ENCODE results near the gene KCNIP1. TPM values are rescaled to one million over a fixed set of nuclear protein-coding genes. Genes with fewer than 3 reads are reported as not detected.
"Not testable (repeated sequence)": the region's sequence is repeated elsewhere in the genome, so short reads cannot be mapped to it uniquely, and the experiment has no call there.

Gene KCNIP1
- total RNA-seq, 1 donor from 2014 or later = not detected

DNA sequence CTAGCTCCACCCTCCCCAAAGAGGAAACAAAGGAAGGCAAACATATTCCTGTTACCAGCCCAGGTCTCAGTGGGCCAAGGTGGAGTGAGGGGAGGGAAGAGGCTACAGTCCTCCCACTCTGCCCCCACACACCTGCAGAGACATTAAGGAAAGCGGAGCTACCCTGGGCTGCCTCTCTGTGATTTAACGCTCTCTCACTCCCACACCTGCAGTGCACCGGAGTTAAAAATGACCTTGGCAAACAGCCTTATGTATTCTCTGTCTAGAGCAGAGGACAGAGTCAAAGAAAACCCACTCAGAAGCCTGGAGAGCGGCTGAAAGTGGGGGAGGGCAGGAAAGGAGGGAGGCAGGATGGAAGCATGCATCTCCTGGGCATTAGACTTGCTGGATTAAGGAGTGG, 32.7 kb downstream of the KCNIP1 start:
- DNase-seq (ENCODE audit: low spot score) = peak; percentile 47

DNA sequence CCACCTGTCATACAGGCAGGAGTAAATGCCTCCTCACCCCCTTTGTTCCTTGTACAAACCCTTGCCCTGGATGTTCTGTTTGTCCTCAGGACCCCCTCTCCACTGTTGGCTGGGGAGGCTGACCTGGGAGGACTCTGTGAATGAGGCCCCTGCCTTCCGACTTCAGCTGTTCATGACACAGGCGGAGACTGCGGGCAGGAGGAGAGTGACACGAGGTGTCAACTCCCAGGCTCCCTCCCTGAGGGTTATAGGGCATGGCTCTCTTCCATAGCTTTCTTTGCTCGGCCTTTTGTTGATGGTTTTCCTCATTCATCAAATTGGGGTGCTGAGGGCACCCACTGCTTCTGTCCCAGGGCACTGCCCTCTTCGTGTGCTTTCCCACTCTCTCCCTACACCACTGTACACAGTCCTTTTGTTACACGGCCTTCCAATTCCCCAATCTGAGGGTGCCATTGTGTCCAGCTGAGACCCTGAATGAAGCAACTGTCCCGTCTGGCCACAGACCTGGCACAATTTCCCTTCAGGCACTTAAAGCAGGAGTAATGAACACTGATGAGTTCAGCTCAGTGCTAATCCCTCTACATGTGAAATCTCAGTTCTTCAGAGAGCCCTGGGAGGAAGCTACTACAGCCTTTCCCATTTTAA, 33.8 kb downstream of the KCNIP1 start:
- peak; percentile 41 for DNase-seq (ENCODE audit: low spot score)

GRCh38 chr5:170538096-170538465, 34.3 kb downstream of the KCNIP1 start:
- peak; percentile 11 for DNase-seq (ENCODE audit: low spot score)

GRCh38 chr5:170538696-170539586, 35.1 kb downstream of the KCNIP1 start:
- peak; percentile 71 for DNase-seq (ENCODE audit: low spot score)

DNA sequence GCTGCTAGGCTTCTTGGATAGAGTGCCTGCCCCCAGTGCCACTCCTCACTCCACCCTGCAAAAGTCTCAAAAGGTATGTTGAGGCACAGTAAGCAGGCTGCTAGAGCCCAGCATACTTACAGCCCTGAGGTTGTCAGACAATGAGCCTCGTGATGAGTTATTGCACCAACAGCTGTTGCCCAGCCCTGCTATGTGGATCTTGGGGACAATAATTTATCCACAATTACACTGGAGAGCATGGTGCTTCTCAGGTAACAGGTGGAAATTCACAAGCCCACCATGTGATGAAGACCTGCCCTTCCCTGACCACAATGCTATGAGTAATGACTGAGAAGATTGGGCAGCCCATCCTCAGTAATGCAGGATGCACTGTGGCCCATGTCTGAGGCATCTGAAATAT, 36.5 kb downstream of the KCNIP1 start:
- peak; percentile 43 for DNase-seq (ENCODE audit: low spot score)

- peak; percentile 33 for DNase-seq (ENCODE audit: low spot score)
Measured at GRCh38 chr5:170541146-170541769, 37.4 kb downstream of the KCNIP1 start.

DNA sequence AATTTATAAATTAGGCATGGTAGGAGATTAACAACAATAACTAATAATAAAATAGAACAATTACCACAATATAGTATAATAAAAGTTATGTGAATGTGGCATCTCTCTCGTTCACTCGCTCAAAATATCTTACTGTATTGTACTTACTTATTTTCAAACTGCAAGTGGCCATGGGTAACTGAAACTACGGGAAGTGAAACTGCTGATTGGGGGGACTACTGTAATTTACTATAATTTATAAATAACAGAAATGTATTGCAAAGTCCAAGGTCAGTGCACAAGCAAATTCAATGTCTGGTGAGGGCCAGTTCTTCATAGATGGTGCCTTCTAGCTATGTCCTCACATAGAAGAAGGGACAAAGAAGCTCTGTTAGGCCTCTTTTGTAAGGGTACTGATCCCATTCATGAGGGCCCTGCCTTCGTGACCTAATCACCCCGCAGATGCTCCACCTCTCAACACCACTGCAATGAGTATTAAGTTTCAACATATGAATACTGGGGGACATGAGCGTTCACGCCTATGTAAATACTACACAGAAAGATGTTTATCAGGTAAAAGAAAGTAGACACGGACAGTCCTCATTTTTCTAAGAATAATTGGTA, 39.0 kb downstream of the KCNIP1 start:
- DNase-seq (ENCODE audit: low spot score) = no peak

GRCh38 chr5:170545313-170545712, 41.5 kb downstream of the KCNIP1 start:
- DNase-seq (ENCODE audit: low spot score) = no peak

DNA sequence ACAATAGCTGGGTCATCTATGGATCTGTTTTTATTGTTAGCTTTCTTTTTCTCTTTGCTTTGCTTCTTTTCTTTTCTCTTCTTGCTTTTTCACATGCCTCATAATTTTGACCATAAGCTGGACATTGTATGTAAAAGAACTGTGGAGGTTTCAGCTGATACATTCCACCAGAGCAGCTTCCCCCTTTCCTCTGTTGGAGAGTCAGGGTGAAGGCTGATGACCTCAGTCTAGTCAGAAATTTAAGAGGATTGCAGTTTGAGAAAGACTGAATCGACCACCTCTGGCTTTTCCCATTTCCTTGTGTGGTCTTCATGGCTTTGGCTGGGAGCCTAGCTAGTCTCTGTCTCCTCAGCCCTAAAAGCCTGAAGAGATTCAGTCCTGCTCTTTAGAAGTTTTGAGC, 42.0 kb downstream of the KCNIP1 start:
- no peak for DNase-seq (ENCODE audit: low spot score)

DNA sequence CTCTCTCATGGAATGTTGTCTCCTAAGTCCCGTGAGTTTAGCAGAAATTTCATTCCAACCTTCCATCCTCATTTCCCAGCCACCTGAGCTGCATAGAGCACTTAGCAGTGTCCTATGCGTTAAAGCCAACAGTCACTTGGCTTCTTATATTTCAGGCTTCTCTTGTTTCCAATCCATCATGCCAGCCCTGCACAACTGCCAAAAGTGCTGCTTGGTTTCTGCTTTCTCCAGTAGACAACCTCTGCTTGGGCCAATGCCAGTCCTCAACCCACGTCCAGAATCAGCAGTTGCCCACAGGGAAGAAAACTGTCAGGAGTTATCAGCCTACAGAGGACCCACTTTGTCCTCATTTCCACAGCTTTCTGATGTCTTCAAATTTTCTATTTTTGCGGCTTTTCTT, 42.5 kb downstream of the KCNIP1 start:
- DNase-seq (ENCODE audit: low spot score) = peak; percentile 18

DNA sequence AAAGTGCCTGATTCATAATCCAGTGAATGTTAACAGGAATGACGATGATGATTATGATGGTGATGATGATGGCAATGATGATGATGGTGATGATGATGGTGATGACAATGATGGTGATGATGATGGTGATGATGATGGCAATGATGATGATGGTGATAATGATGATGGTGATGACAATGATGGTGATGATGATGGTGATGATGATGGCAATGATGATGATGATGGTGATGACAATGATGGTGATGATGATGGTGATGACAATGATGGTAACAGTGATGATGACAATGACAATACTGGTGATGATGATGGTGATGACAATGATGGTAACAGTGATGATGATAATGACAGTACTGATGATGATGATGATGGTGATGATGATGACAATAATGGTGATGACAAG, 46.6 kb downstream of the KCNIP1 start:
- not testable (repeated sequence) for DNase-seq (ENCODE audit: low spot score)

DNA sequence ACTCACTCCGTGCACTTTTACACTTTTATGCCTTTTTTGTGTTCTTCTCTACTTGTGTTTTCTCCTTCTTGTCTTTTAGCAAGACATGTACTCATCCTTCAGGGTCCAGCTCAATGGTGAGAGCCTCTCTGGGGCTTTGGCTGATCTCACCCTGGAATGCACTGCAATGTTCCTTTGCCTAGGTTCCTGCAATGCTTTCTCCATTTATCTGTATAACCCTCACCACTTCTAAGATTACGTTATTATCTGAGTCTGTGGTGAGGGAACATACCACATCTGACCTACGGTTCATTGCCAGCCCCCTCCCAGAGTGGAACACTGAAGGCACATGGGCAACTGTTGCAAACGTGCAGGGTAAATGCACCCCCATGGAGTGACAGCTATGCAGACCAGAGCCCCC, 47.3 kb downstream of the KCNIP1 start:
- DNase-seq (ENCODE audit: low spot score) = no peak

- DNase-seq (ENCODE audit: low spot score) = no peak
Measured at GRCh38 chr5:170551622-170552021, 47.8 kb downstream of the KCNIP1 start.

DNA sequence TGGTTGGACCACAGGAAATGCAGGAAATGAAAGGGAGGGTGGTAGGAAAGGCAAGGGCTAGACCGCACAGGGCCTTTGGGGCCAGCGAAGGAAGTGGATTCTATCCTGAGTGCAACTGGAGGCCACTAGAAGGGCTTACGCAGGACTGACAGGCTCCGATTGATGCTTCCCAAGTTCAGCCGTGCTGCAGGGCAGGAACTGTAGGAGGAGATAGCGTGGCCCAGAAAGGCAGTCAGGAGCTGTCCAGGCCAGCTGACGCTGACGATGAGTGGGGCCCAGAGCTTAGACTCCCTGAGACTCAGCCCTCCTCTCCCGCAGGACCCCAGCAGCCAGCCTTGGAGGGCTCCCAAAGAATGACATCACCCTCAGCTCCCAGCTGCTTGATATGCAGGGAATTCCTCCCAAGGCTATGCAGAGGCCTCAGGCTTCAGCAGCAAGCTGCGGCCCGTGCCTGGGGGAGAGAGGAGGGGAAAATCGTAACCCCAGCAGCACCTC, 48.8 kb downstream of the KCNIP1 start:
- DNase-seq (ENCODE audit: low spot score) = no peak

DNA sequence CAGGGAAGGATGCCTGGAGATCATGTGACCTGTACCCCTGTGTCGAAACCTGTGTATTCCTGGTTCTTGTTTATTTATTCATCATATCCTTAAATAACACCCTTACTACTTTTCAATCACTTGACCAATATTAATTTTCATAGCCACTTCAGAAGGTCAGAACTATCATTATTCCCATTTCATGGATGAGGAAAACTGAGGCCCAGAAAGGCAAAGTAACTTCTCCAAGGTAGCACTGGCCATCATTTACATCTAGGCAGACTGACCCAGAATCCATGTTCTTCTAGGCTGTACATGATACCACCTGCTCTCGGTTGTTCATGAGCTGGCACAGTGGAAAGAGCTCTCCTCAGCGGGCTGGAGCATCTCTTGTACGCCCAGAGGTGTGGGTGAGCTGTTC, 49.4 kb downstream of the KCNIP1 start:
- DNase-seq (ENCODE audit: low spot score) = no peak

DNA sequence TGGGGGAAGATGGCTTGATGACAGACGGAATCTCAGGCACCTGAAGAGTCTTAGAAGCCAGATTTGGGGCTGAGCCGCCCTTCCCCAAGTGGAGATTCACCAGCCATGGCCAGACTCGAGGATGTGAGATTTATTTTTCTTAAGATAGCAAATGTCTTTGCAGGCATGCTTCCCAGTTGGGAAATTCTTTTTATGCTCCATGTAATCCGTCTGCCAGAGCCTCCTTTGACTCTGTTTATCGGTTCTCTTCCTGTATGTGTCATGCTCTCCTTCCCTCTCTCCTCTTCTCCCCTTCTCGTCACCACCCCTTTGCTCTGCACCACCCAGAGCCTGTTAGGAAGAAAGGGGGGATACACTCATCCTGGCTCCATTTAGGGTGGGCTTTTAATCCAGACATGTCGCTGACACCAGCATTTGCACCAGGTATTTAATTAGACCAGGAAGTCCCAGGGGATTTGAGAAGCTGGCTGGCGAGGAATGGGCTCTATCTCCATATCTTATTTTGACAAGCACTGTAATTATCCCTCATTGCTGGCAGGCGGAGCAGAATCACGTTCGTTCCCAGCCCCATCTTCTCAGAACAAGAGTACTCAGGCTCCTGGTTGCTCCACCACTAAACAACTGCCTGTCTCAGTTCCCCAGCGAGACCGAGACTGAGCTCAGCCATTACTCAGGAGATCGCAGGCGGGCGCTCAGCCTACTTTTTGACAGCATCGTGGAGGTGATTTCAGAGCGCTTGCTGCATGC, 50.9 kb downstream of the KCNIP1 start:
- no peak for DNase-seq (ENCODE audit: low spot score)

GRCh38 chr5:170557314-170557713, 53.5 kb downstream of the KCNIP1 start:
- no peak for DNase-seq (ENCODE audit: low spot score)

- DNase-seq (ENCODE audit: low spot score) = no peak
Measured at GRCh38 chr5:170559296-170559695, 55.5 kb downstream of the KCNIP1 start.

- DNase-seq (ENCODE audit: low spot score) = no peak
Measured at GRCh38 chr5:170560938-170561337, 57.1 kb downstream of the KCNIP1 start.

GRCh38 chr5:170562166-170562874, 58.5 kb downstream of the KCNIP1 start:
- DNase-seq (ENCODE audit: low spot score) = no peak

Data from mesenteric fat pad (tissue), 1 donor.